Liver (tissue), 9 donors: ENCODE data around the gene GUCY2F. TPM values are rescaled to one million over a fixed set of nuclear protein-coding genes. Genes with fewer than 3 reads are reported as not detected.

Experiments
- DNase-seq: peaks from one replicate; pipeline ENCODE4 v3.0.0-alpha.2; 2017; ENCODE audit warnings: low spot score
- H3K27ac ChIP-seq, 2 donors: one replicate each; pipeline ENCODE4 v1.7.0; 2013; ENCODE audit warnings: inconsistent platforms in 2 of 2, low read length in 2 of 2, control low read depth in 1 of 2, low read depth in 1 of 2, mild to moderate bottlenecking in 1 of 2
- H3K27me3 ChIP-seq, 4 donors: one replicate each; pipeline versions ENCODE4 v1.6.1 to v1.7.0; 2013; ENCODE audit warnings: low read length in 3 of 4, inconsistent platforms in 1 of 4, mild to moderate bottlenecking in 1 of 4, moderate library complexity in 1 of 4; ENCODE audit not compliant: control insufficient read depth in 4 of 4, insufficient read depth in 4 of 4
- H3K36me3 ChIP-seq, 4 donors: one replicate each; pipeline versions ENCODE4 v1.6.1 to v1.7.0; 2013; ENCODE audit warnings: low read length in 3 of 4, mild to moderate bottlenecking in 3 of 4, low read depth in 1 of 4, moderate library complexity in 1 of 4; ENCODE audit not compliant: control insufficient read depth in 4 of 4, insufficient read depth in 3 of 4
- H3K4me1 ChIP-seq, 4 donors: one replicate each; pipeline versions ENCODE4 v1.6.1 to v1.7.0; 2013; ENCODE audit warnings: low read length in 3 of 4, mild to moderate bottlenecking in 3 of 4, moderate library complexity in 1 of 4; ENCODE audit not compliant: control insufficient read depth in 4 of 4, insufficient read depth in 4 of 4
- H3K4me3 ChIP-seq, 3 donors: one replicate each; pipeline versions ENCODE4 v1.6.1 to v1.7.0; 2013; ENCODE audit warnings: low read length in 3 of 3, control low read depth in 1 of 3, low read depth in 1 of 3, mild to moderate bottlenecking in 1 of 3
- H3K9ac ChIP-seq, 2 donors: one replicate each; pipeline ENCODE4 v1.7.0; 2013; ENCODE audit warnings: low read length in 2 of 2, mild to moderate bottlenecking in 2 of 2, moderate library complexity in 2 of 2, control low read depth in 1 of 2, low read depth in 1 of 2
- H3K9me3 ChIP-seq, 4 donors: one replicate each; pipeline versions ENCODE4 v1.6.1 to v1.7.0; 2013; ENCODE audit warnings: low read length in 3 of 4; ENCODE audit not compliant: control insufficient read depth in 4 of 4
- ATF3 ChIP-seq: IDR thresholded peaks from 2 replicates; pipeline ENCODE4 v1.6.1; 2016; ENCODE audit warnings: antibody characterized with exemption
- CTCF ChIP-seq: fragments of 150-350 bp; IDR thresholded peaks from 2 replicates; pipeline ENCODE4 v1.5.1; 2017; ENCODE audit warnings: improper control_type of control experiment, low read depth, low read length; ENCODE audit not compliant: missing input control
- FOXA1 ChIP-seq: IDR thresholded peaks from 2 replicates; pipeline ENCODE4 v1.6.1; 2016; ENCODE audit warnings: antibody characterized with exemption
- HNF4A ChIP-seq, 2 donors: conservative IDR thresholded peaks; 2 replicates each; pipeline ENCODE4 v1.6.1; 2016; ENCODE audit warnings: antibody characterized with exemption in 2 of 2, mild to moderate bottlenecking in 2 of 2
- HNF4G ChIP-seq: IDR thresholded peaks from 2 replicates; pipeline ENCODE4 v1.6.1; 2016; ENCODE audit warnings: antibody characterized with exemption
- JUND ChIP-seq, 2 donors: IDR thresholded peaks; 2 replicates each; pipeline ENCODE4 v1.6.1; 2016; ENCODE audit warnings: antibody characterized with exemption in 2 of 2
- MAX ChIP-seq: IDR thresholded peaks from 2 replicates; pipeline ENCODE4 v1.6.1; 2016; ENCODE audit warnings: antibody characterized with exemption
- RAD21 ChIP-seq, 2 donors: IDR thresholded peaks; 2 replicates each; pipeline ENCODE4 v1.6.1; 2016; ENCODE audit warnings: antibody characterized with exemption in 2 of 2, mild to moderate bottlenecking in 2 of 2
- REST ChIP-seq: IDR thresholded peaks from 2 replicates; pipeline ENCODE4 v1.6.1; 2016; ENCODE audit warnings: antibody characterized with exemption, mild to moderate bottlenecking
- RXRA ChIP-seq, 2 donors: IDR thresholded peaks; 2 replicates each; pipeline ENCODE4 v1.6.1; 2017 to 2018; ENCODE audit warnings: antibody characterized with exemption in 2 of 2, mild to moderate bottlenecking in 1 of 2
- ZBTB33 ChIP-seq: IDR thresholded peaks from 2 replicates; pipeline ENCODE4 v1.6.1; 2016; ENCODE audit warnings: antibody characterized with exemption
- WGBS: extraction: QIAGEN DNeasy Blood & Tissue Kit; methylation state at CpG from one replicate; pipeline ENCODE4 v1.1.7; 2013; 5-methylcytosine and 5-hydroxymethylcytosine counted together
- polyA plus RNA-seq, 2 donors: library from polyadenylated mRNA; stranded (reverse) in 1 of 2; unstranded in 1 of 2; fragments of 200-250 nt in 1 of 2; fragments of >200 nt in 1 of 2; fragmentation: Nextera tagmentation in 1 of 2; extraction: Ambion mirVana in 1 of 2; gene quantifications; one replicate each; pipeline versions ENCODE4 v1.2.1 to v1.2.3, GENCODE V29; 2013 to 2015
- total RNA-seq, 2 donors: library from RNA; depleted of rRNA; stranded (reverse); fragments of >200 nt; gene quantifications; one replicate each; pipeline ENCODE4 v1.2.3, GENCODE V29; 2014
- donor health status: healthy.
- donor health status: healthy.
- donor health status: healthy.
- donor health status: healthy.
- donor health status: healthy.

Gene GUCY2F
- total and polyA plus RNA-seq, 4 donors = under 0.01 TPM; not detected in 2

GRCh38 chrX:109489174-109489573, 7.3 kb upstream of the GUCY2F start:
- no peak for TF ChIP-seq FOXA1
- no peak for TF ChIP-seq RXRA (IDR thresholded peaks at IDR 0.05)
- no peak for TF ChIP-seq HNF4G
- TF ChIP-seq HNF4A (conservative IDR thresholded peaks at IDR 0.05) = no peak
- Histone ChIP-seq H3K4me3 (no peak overlapping the region), H3K4me1 (no peaks in the 10 kb centered on the region), H3K9me3 (no peaks in the 10 kb centered on the region), H3K9ac (no peak overlapping the region), H3K36me3 (no peaks in the 10 kb centered on the region), H3K27me3 (peaks cover 0 to 3% (median 0%) of the 10 kb centered on the region in 4 donors), H3K27ac (no peak overlapping the region)
- DNase-seq = no peak
- WGBS = 76% methylated on average over 2 of the region's 2 CpGs

GRCh38 chrX:109487640-109488039, 5.8 kb upstream of the GUCY2F start:
- no peak for DNase-seq
- TF ChIP-seq RAD21 (IDR thresholded peaks at IDR 0.05) = no peak
- no peak for TF ChIP-seq RXRA (IDR thresholded peaks at IDR 0.05)
- no peak for TF ChIP-seq HNF4A (conservative IDR thresholded peaks at IDR 0.05)
- TF ChIP-seq MAX = no peak
- TF ChIP-seq ATF3 = no peak
- no peak overlapping the region for H3K27ac ChIP-seq
- H3K4me3 ChIP-seq = no peak overlapping the region
- peaks cover 0 to 4% (median 0%) of the 10 kb centered on the region in 4 donors for H3K27me3 ChIP-seq
- H3K9me3 ChIP-seq = no peaks in the 10 kb centered on the region
- WGBS = 53% methylated on average over 4 of the region's 4 CpGs
- no peaks in the 10 kb centered on the region for H3K36me3 ChIP-seq
- no peak overlapping the region for H3K9ac ChIP-seq
- H3K4me1 ChIP-seq = no peaks in the 10 kb centered on the region

- no peaks in the 10 kb centered on the region for H3K36me3 ChIP-seq
- no peak overlapping the region for H3K9ac ChIP-seq
- H3K27me3 ChIP-seq = peaks cover 0 to 4% (median 0%) of the 10 kb centered on the region in 4 donors
- no peaks in the 10 kb centered on the region for H3K9me3 ChIP-seq
- H3K4me1 ChIP-seq = no peaks in the 10 kb centered on the region
- no peak overlapping the region for H3K4me3 ChIP-seq
- 10% methylated on average over 9 of the region's 9 CpGs for WGBS
- peak in 1 of 2 donors; percentile 12 for TF ChIP-seq HNF4A (conservative IDR thresholded peaks at IDR 0.05)
- TF ChIP-seq ATF3 = no peak
- TF ChIP-seq MAX = no peak
- peak; percentile 87 to 93 for TF ChIP-seq RAD21 (IDR thresholded peaks at IDR 0.05)
- TF ChIP-seq JUND (IDR thresholded peaks at IDR 0.05) = no peak
- no peak for TF ChIP-seq HNF4G
- peak; percentile 100 for TF ChIP-seq CTCF
- no peak for TF ChIP-seq ZBTB33
- TF ChIP-seq REST = no peak
- DNase-seq = peak; percentile 47
- no peak overlapping the region for H3K27ac ChIP-seq
Measured at GRCh38 chrX:109485470-109486340, 3.8 kb upstream of the GUCY2F start.
